ENCODE data around the gene AUTS2. TPM values are rescaled to one million over a fixed set of nuclear protein-coding genes. Genes with fewer than 3 reads are reported as not detected.

AUTS2 gene
- total and polyA plus RNA-seq, 2 of the 8 experiments (the other 6 are each of a cell fraction or from before 2014, with no cell fraction given), result 25.9 to 101 TPM

- H3K36me3 ChIP-seq (ENCODE audit: control insufficient read depth in 2 of 4, insufficient read depth in 4 of 4, low read length in 3 of 4), result no peaks in the 10 kb centered on the region
- no peak overlapping the region for H3K56ac ChIP-seq (replicated peaks; ENCODE audit: insufficient read length, low read depth, low read length)
- no peaks in the 10 kb centered on the region for H3K9me3 ChIP-seq (ENCODE audit: insufficient read depth in 2 of 2, low read depth in 1 of 2, low read length in 1 of 2)
- POLR2A ChIA-PET (ENCODE audit: partially characterized antibody), result no interaction called here
- no peak overlapping the region for H2BK20ac ChIP-seq (ENCODE audit: low read length)
- no peak overlapping the region for H3K4me3 ChIP-seq (ENCODE audit: extremely low read depth in 1 of 4, insufficient read depth in 2 of 4, low read depth in 3 of 4, low read length in 4 of 4)
- H3K79me2 ChIP-seq (ENCODE audit: control insufficient read depth in 1 of 2, insufficient read depth in 2 of 2, low read length in 2 of 2), result no peaks in the 10 kb centered on the region
- no peak for TF ChIP-seq BCL11A (IDR thresholded peaks at IDR 0.05; ENCODE audit: low read depth in 2 of 2, low read length in 2 of 2)
- 84% methylated on average over 2 of the region's 2 CpGs; no CpG with 5 or more reads in 1 of the 2 experiments for WGBS, 2 experiments (ENCODE audit: extremely low coverage in 1 of 2, insufficient coverage in 1 of 2, insufficient read length in 1 of 2, insufficient replicate concordance in 2 of 2, low coverage in 1 of 2, low lambda C conversion rate in 2 of 2, missing lambda C conversion rate in 1 of 2)
- CTCF ChIA-PET (ENCODE audit: partially characterized antibody), result interaction anchor here (0.6 to 0.7 kb wide), 2 partner anchors 324 to 409 kb away, joined by 3 to 4 read pairs; no protein-coding TSS in a partner anchor
- no peak overlapping the region for H2BK120ac ChIP-seq (replicated peaks; ENCODE audit: low read depth, low read length)
- no peak overlapping the region for H2BK15ac ChIP-seq (ENCODE audit: low read length)
- no peaks in the 10 kb centered on the region for H3K27me3 ChIP-seq (replicated peaks in 1 of 4; ENCODE audit: control insufficient read depth in 3 of 4, extremely low read depth in 1 of 4, insufficient read depth in 3 of 4, low read length in 3 of 4)
- H3K27ac ChIP-seq (ENCODE audit: low read depth, low read length), result no peak overlapping the region
- H4K8ac ChIP-seq (ENCODE audit: extremely low read depth, insufficient read depth, low read length), result no peak overlapping the region
- peak overlapping the region; percentile 24; the same call in 1 of the 2 replicates for H3K18ac ChIP-seq (ENCODE audit: extremely low read depth, low read length)
- H2AFZ ChIP-seq (ENCODE audit: low read length), result no peak overlapping the region
- H4K20me1 ChIP-seq (replicated peaks in 1 of 2; ENCODE audit: control insufficient read depth in 1 of 2, insufficient read depth in 2 of 2, low read length in 2 of 2), result no peaks in the 10 kb centered on the region
- peak overlapping the region; percentile 55; the same call in 1 of the 2 replicates for H2BK12ac ChIP-seq (ENCODE audit: low read depth, low read length)
- no peaks in the 10 kb centered on the region for H3K79me1 ChIP-seq (ENCODE audit: low read depth, low read length)
- H3K14ac ChIP-seq (ENCODE audit: insufficient read length), result no peak overlapping the region
- H4K5ac ChIP-seq (ENCODE audit: insufficient read length, low read depth, low read length), result no peak overlapping the region
- no peak overlapping the region for H3K23ac ChIP-seq (ENCODE audit: insufficient read length)
- no peak overlapping the region for H4K91ac ChIP-seq (replicated peaks; ENCODE audit: insufficient read length, low read length)
- H3K9ac ChIP-seq (replicated peaks in 1 of 4; ENCODE audit: extremely low read depth in 1 of 4, low read depth in 3 of 4, low read length in 3 of 4), result no peak overlapping the region
- no peak overlapping the region; the same call in 1 of the 2 replicates for H2BK5ac ChIP-seq (ENCODE audit: low read depth, low read length)
- peak overlapping the region in 1 of 2 experiments; percentile 41; a peak in 1 of 4 replicates for H3K4me2 ChIP-seq (ENCODE audit: insufficient read depth in 1 of 2, low read depth in 2 of 2, low read length in 2 of 2)
- peaks cover 0 to 13% (median 7%) of the 10 kb centered on the region in 4 experiments; a peak in 5 of 7 replicates for H3K4me1 ChIP-seq (replicated peaks in 1 of 4; ENCODE audit: control insufficient read depth in 3 of 4, insufficient read depth in 4 of 4, low read length in 3 of 4)
- H2AK5ac ChIP-seq (ENCODE audit: low read depth, low read length), result no peak overlapping the region
- H3K23me2 ChIP-seq (ENCODE audit: low read depth, low read length), result no peaks in the 10 kb centered on the region
- H3K4ac ChIP-seq (replicated peaks; ENCODE audit: insufficient read length, low read depth, low read length), result no peak overlapping the region
- DNase-seq (ENCODE audit: low read depth in 1 of 2, low spot score in 2 of 2) (peak in 1 of 2 experiments; percentile 9), FAIRE-seq (peak; percentile 24)
Measured at GRCh38 chr7:70178787-70179186, 580.5 kb downstream of the AUTS2 start.
